ENCODE measurements around the gene REG1A.

Gene REG1A

DNA sequence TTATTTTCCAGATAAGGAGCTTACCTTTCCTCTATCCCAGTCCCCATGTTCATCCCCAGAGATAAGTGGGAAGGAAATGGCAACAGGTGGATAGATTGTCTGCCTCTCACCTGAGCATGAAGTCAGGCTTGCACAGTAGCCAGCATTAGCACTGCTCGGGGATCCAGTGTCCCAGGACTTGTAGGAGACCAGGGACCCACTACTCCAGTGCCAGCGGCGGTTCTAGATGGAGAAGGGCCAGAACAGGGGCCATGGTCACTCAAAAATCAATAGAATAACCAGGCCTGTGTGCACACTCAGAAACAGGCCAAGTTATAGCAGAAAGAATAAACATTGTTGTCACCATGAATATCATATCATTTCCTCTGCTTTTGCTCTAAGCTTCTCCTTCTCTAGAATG, 34.9 kb upstream of the REG1A start:
- DNase-seq (ENCODE audit: extremely low spot score): no peak
- CTCF ChIA-PET: no interaction called here
- POLR2A ChIA-PET: no interaction called here
- TF ChIP-seq SUZ12 (IDR thresholded peaks at IDR 0.05): no peak
- TF ChIP-seq BHLHE40 (IDR thresholded peaks at IDR 0.05; ENCODE audit: borderline replicate concordance): no peak

DNA sequence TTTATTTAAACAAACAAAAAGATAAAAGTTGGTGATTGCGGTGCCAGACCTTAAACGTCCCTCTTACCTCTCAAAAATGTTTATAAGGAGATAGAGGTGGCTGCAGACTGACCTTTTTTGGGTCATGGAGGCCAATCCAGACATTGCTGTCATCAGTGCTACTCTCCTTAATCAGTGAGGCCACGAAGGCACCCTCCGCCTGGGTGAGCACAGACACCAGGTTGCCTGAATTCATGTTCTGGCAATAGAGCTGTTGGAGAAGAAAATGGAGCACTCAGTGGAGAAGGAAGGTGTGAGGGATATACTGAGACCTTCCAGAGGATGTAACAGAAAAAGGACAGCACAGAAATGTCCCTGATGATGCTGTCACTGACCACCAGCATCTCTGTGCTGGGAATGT, 34.0 kb upstream of the REG1A start:
- TF ChIP-seq LEF1 (IDR thresholded peaks at IDR 0.05; ENCODE audit: borderline replicate concordance) (no peak), NFRKB (IDR thresholded peaks at IDR 0.05) (no peak), ZNF384 (IDR thresholded peaks at IDR 0.05) (no peak)
- POLR2A ChIA-PET: no interaction called here
- no peak for DNase-seq (ENCODE audit: extremely low spot score)
- CTCF ChIA-PET: no interaction called here

DNA sequence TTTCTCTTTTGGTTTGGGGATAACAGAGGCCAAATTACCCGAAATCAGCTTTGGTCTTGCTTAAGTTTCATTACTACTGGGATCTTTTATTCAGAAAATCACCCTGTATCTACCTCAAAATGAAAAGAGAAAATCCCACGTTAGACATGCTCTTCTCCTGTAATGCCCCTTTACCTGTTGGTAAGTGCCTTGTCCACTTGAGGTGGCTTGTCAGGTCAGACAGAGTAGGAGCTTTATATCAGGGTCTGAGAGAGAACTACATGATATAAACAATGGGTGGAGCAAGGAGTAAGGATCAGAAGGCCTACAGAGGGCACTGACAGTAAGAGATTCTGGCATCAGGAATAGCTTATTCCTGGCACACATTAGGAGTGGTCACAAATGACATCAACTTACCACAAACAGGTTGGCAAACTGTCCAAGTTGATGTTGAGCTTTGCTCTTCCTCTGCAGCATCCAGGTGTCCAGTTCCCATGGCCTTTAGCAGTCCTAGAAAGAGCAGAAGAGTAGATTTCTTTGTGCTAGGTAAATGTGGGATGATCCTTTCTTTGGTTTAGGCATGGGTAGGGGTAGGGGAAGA, 32.4 kb upstream of the REG1A start, which contains the start of gene REG1B:
Gene REG1B (minus strand): TSS at position 209 of the 580 bp plus-strand sequence. CDS start 381 bp downstream, outside the sequence.
- ChIA-PET POLR2A (no interaction called here), CTCF (no interaction called here)
- TF ChIP-seq TARDBP (IDR thresholded peaks at IDR 0.05) (no peak), ZNF384 (IDR thresholded peaks at IDR 0.05) (no peak), FOXA1 (IDR thresholded peaks at IDR 0.05) (no peak), FOXM1 (IDR thresholded peaks at IDR 0.05; ENCODE audit: borderline replicate concordance) (no peak), HDGF (IDR thresholded peaks at IDR 0.05; ENCODE audit: borderline replicate concordance) (no peak), CTBP1 (IDR thresholded peaks at IDR 0.05; ENCODE audit: borderline replicate concordance) (no peak), SUZ12 (IDR thresholded peaks at IDR 0.05) (no peak), LEF1 (IDR thresholded peaks at IDR 0.05; ENCODE audit: borderline replicate concordance) (no peak)
- DNase-seq (ENCODE audit: extremely low spot score): no peak

DNA sequence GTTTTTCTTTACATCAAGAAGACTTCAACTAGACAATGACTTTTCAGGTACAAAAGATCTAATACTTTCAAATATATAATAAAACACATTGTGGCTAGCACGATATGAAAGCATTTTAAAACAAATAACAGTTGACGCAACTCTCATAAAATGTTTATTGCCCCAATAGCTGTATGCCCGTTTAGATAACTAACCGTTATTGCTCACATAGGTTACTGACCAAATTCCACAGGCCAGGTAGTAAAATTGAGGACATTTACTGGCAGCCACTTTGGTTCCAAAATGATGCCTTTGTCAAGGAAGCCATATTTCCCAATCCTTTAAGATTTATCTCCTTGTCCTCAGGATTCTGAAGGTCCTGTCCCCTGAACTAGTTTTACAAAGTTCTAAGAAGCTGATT, 29.6 kb upstream of the REG1A start:
- ChIA-PET POLR2A (no interaction called here), CTCF (no interaction called here)
- no peak for TF ChIP-seq LEF1 (IDR thresholded peaks at IDR 0.05; ENCODE audit: borderline replicate concordance)
- TF ChIP-seq, protein P1, sequence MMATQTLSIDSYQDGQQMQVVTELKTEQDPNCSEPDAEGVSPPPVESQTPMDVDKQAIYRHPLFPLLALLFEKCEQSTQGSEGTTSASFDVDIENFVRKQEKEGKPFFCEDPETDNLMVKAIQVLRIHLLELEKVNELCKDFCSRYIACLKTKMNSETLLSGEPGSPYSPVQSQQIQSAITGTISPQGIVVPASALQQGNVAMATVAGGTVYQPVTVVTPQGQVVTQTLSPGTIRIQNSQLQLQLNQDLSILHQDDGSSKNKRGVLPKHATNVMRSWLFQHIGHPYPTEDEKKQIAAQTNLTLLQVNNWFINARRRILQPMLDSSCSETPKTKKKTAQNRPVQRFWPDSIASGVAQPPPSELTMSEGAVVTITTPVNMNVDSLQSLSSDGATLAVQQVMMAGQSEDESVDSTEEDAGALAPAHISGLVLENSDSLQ (IDR thresholded peaks at IDR 0.05): no peak
- no peak for TF ChIP-seq TARDBP (IDR thresholded peaks at IDR 0.05)
- no peak for TF ChIP-seq SP1 (IDR thresholded peaks at IDR 0.05)
- no peak for TF ChIP-seq FOXA1 (IDR thresholded peaks at IDR 0.05)
- TF ChIP-seq SUZ12 (IDR thresholded peaks at IDR 0.05): no peak
- TF ChIP-seq FOXM1 (IDR thresholded peaks at IDR 0.05; ENCODE audit: borderline replicate concordance): no peak
- no peak for TF ChIP-seq ZNF384 (IDR thresholded peaks at IDR 0.05)
- TF ChIP-seq FOXK2 (IDR thresholded peaks at IDR 0.05): no peak
- TF ChIP-seq BHLHE40 (IDR thresholded peaks at IDR 0.05; ENCODE audit: borderline replicate concordance): no peak
- TF ChIP-seq ARNT (IDR thresholded peaks at IDR 0.05): no peak
- TF ChIP-seq CTBP1 (IDR thresholded peaks at IDR 0.05; ENCODE audit: borderline replicate concordance): no peak
- TF ChIP-seq HDGF (IDR thresholded peaks at IDR 0.05; ENCODE audit: borderline replicate concordance): no peak
- no peak for DNase-seq (ENCODE audit: extremely low spot score)

DNA sequence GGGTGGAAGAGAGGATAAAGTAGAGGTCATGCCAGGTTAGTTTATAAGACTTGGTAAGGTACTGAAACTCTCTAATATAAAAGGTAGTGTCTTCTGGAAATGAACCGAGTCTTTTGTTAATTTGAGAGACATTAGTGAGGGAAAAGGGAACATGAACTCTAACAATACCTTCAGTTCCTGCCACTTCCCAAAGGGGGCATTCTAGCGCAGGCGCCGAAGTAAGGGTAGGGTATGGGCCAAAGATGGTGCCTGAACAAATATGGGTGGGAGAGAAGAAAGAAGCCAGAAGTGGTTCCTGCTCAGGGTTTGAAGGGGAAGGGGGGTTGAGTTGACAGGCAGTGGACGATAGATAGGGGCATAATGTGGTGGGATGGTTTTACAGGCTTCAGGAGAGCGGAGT, 22.4 kb upstream of the REG1A start:
- ChIA-PET CTCF (interaction anchor here (0.6 kb wide), 1 partner anchor 19 kb away, joined by 3 read pairs; no protein-coding TSS in a partner anchor), POLR2A (no interaction called here)
- no peak for DNase-seq (ENCODE audit: extremely low spot score)
- no peak for TF ChIP-seq SP1 (IDR thresholded peaks at IDR 0.05)
- no peak for TF ChIP-seq L3MBTL2 (conservative IDR thresholded peaks at IDR 0.05)
- no peak for TF ChIP-seq ARNT (IDR thresholded peaks at IDR 0.05)
- TF ChIP-seq, protein P1 (IDR thresholded peaks at IDR 0.05): no peak
- TF ChIP-seq CTBP1 (IDR thresholded peaks at IDR 0.05; ENCODE audit: borderline replicate concordance): no peak
- TF ChIP-seq SUZ12 (IDR thresholded peaks at IDR 0.05): no peak

DNA sequence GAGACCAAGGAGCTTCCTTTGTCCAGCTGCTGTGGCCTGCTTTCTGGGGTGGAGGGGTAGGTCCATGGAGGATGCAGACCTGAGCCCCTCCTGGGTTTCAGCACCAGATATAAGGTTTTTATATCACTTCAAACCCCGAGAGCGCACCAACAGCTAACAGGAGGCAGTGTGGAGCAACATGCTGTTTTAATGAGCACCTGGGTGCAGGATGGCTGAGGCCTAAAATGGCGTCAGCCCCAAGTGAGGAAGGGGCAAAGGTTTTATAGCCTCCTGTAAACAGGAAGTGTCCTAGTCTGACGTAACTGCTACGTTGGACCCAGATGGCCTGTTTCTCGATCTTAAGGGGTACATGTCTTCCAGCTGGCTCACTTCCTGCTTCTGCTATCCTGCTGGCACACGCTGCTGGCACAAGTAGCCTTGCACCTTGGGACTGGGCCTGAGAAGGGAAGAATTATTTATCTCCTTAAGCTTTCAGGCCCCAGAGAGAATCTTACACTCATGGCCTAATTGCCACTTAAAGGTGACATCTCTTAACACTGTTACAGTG, 21.1 kb upstream of the REG1A start:
- no peak for TF ChIP-seq BHLHE40 (IDR thresholded peaks at IDR 0.05; ENCODE audit: borderline replicate concordance)
- no peak for TF ChIP-seq ELF4 (IDR thresholded peaks at IDR 0.05)
- TF ChIP-seq L3MBTL2 (conservative IDR thresholded peaks at IDR 0.05): no peak
- TF ChIP-seq, protein P1 (IDR thresholded peaks at IDR 0.05): no peak
- no peak for TF ChIP-seq ZNF384 (IDR thresholded peaks at IDR 0.05)
- TF ChIP-seq FOXA1 (IDR thresholded peaks at IDR 0.05): no peak
- TF ChIP-seq LEF1 (IDR thresholded peaks at IDR 0.05; ENCODE audit: borderline replicate concordance): no peak
- no peak for TF ChIP-seq ARNT (IDR thresholded peaks at IDR 0.05)
- no peak for DNase-seq (ENCODE audit: extremely low spot score)
- ChIA-PET CTCF (no interaction called here), POLR2A (no interaction called here)

DNA sequence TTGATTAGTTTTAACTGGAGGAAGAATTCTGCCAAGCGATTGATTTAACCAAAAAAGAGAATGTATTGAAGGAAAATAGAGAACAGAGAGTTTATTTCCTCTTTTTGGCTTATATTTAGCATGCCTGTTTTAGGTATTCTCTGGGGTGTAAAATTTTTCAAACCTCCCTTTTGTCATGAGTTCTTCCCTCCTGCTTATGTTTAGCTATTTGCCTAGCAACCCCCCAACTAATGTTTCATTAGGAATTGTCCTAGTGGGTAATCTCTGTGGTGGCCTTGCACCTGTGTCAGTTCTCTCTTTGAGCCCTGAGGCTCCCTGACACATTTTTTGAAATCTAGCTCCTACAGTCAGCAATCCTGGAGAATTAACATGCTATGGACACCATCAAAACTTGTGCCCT, 20.0 kb upstream of the REG1A start:
- TF ChIP-seq FOXM1 (IDR thresholded peaks at IDR 0.05; ENCODE audit: borderline replicate concordance) (no peak), CTBP1 (IDR thresholded peaks at IDR 0.05; ENCODE audit: borderline replicate concordance) (no peak)

More for the DNA sequence above, 20.0 kb upstream of the REG1A start:
- POLR2A ChIA-PET: no interaction called here
- CTCF ChIA-PET: no interaction called here
- no peak for DNase-seq (ENCODE audit: extremely low spot score)
